ENCODE results near the gene TUFT1.

TUFT1 gene, protein sequence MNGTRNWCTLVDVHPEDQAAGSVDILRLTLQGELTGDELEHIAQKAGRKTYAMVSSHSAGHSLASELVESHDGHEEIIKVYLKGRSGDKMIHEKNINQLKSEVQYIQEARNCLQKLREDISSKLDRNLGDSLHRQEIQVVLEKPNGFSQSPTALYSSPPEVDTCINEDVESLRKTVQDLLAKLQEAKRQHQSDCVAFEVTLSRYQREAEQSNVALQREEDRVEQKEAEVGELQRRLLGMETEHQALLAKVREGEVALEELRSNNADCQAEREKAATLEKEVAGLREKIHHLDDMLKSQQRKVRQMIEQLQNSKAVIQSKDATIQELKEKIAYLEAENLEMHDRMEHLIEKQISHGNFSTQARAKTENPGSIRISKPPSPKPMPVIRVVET

DNA sequence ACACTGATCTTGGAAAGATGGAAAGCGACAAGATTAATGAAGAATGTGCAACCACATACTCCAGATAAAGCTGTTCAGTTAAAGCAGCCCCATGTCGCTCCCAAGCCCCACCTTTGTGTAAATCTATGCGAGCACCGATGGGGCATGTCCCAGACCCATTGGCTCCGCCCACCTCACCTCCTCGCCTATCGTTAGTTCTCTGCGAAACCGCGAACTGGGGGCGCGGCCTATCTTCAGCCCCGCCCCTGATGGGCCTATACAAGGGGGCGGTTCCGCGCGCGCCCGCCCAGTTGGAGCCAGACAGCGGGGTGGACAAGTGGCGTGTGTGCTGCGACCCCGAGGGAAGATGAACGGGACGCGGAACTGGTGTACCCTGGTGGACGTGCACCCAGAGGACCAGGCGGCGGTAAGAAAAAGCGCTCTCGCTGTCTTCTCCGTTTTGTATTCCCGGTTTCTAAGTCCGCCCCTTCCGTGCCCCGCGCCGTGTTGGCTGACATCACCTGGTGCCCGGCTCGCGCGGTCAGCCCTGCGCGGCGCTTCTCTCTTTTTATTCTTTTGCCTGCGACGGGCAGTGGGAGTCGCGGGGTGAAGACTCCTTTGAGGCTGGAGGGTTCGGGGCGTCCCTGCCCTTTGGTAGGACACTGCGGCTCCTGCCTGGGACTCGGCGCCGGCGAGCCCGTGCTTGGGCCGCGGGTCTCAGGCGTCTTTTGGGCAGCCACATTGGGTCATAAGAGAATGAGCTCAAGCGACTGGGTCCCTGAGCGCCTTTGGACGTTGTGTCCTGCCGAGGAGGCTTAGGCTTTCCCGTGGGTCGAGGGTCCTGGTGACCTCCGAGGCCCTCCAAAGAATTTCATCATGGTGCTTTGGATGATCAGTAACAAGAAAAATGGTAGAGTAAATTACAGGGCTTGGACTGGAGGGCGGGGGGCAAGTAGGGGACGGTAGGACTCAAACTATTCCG lies at the start of gene TUFT1:
TSS of gene TUFT1 (plus strand) at position 289 of the 961 bp plus-strand sequence. CDS start at position 347, 58 bp downstream.
- peak; percentile 97 for DNase-seq

DNA sequence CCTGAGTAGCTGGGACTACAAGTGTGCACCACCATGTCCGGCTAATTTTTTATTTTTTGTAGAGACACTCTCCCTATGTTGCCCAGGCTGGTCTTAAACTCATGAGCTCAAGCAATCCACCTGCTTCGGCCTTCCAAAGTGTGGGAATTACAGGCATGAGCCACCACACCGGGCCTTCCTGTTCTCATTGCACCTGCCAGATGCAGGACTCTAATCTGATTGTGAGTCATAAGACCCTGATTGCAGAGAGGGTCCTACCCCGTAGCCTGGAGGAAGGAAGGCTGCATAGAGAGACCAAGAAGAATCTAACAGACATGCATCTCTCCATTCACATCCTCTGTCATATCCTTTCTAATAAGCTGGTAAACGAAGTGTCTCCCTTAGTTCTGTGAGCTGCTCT lies 48.5 kb upstream of the TUFT1 start:
- DNase-seq: no peak

DNA sequence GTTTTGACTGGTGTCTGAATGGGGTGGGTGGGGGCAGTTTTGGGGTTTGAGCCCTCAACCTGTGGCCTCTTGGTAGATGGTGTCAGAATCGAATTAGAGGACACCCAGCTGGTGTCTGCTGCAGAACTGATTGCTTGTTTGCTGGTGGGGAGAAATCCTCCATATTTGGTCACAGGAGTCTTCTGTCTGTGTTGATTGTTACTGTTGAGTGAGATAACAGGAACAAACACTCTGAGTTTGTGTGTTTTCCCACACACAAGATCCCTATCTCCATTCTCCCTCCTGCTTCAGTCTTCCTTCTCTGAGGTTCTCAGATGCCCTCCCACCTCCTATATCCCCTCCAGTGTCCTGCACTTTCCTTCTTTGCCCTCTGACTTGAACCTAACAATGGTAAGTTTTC lies 48.0 kb upstream of the TUFT1 start:
- DNase-seq: no peak

DNA sequence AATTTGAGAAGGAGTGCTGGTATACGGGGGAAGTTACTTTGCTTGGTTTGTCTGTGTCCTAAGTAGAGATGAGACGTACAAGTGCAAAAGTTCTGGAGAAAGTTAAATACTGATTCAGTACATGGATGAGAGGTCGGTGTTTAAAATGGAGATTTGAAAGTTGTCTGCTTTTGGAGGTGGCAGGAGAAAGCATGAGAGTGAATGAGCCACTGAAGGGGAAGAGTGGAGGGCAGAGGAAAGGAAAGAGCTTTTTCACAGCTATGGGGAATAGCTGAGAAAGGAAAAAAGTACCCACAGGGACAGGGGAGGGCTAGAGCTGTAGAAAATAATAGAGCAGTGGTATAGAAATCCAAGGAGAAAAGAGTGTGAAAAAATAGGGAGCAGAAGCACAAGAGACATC lies 47.1 kb upstream of the TUFT1 start:
- DNase-seq: no peak

DNA sequence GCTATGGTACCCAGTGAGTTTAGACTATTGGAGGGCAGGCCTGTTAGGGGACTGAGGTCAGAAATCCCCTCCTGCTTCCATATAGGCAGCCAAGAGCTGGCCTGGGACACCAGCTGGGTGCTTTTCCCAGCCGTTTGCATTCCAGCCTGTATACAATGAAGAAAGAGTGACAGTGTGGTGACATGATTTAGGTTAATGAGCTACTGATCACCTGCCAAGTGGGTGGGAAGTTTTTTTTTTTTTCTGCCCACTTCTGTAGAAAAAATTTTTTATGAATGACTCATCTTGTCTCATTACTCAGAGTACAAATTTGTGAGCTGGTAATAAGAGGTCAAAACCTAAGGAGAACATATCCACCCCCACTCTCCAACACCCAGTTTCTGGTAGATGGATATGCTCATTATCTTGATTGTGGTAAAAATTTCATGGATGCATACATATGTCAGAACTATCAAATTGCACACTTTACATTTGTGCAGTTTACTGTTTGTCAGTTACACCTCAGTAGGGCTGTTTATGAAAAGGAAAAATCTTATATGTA lies 45.3 kb upstream of the TUFT1 start:
- DNase-seq: no peak

DNA sequence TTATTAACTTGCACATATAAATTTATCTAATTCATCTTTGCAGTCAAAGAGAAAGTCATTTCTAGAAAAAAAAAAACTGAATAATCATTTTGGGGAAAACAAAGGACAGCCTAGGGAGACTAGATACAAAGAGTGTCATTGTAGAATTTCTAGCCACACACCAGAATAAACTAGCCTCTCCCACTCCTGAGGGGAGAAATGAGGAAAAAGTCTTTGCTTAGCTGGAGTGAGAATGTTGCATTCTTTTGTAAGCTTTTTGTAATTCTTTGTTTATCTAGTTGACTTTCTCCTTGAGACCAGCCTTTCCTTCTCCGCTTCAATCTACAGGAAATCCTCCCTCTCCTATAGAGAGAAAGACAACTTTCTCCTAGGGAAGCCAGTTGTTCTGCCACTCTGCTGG lies 44.8 kb upstream of the TUFT1 start:
- no peak for DNase-seq

DNA sequence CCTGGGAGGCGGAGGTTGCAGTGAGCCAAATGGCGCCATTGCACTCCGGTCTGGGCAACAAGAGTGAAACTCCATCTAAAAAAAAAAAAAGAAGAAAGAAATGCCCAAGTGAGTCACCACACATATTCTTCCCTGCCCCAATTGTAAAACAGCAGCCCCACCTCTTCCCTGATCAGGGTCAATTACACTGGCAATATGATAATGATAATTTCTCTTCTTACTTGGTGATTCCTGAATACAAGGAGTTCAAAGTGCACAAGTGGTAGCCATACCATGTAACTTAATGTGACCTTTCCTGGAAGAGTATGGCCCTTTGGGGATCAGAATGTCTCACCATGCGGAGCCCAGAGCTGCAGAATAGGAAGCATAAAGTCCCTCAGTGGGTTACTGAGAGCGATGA lies 40.7 kb upstream of the TUFT1 start:
- no peak for DNase-seq

DNA sequence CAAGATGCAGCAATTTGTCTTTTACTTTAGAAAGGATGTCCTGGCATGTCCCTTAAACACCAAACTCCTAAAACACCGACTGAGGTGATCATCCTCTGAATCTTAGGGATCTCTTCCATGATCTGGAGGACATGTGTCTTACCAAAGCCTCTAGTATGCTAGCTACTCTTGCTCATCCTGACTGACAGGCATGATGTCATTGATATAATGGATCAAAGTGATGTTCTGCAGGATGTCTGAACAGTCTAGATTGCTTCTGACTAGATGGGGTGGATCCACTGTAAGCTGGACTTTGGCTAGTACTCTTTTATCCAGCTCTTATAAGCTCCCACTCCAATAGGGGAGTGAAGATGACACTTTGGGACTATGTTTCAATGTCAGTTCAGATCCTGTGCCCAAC lies 40.2 kb upstream of the TUFT1 start:
- DNase-seq: no peak

DNA sequence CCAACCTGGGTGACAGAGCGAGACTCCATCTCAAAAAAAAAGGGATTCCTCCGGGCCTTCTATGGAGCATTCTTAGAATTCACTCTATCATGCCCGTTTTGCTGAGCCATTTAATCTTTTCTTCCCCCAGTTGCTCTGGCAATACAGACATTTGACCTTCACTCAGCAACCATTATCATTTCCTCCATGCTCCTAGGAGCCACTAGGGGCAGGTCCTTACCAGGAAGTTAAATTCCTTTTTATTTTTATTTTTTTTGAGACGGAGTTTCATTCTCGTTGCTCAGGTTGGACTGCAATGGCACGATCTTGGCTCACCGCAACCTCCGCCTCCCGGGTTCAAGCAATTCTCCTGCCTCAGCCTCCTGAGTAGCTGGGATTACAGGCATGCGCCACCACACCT lies 38.6 kb upstream of the TUFT1 start:
- no peak for DNase-seq

DNA sequence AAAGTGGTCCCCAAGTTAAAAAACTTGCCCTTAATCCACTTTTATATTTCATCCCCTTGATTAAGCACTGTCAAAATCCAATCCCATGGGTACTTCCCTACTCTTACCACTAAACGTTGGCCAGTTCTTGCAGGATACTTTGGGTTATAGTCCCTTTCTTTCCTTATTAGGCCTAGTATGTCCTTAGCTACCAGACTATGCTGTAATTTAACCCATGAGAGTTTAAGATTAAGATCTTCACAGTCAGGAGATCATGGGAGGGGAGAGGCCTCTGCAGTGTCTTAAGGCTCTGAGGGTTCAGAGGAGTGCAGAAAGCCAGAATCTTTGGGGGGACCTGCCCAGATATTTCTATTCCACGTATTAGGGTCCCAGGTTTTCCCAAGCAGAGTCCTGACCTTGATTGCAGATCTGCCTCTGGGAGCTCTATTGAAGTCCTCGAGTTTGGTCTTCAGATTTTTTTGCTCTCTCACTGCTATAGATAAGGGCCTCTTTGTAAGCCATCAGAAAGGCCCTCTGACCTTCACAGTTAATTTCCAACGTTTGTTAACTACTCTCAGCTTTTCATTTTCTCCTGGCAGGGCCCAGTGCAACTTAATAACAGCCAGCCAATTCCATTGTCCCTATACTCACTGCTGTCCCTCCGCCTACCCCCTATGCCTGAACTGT lies 37.9 kb upstream of the TUFT1 start:
- no peak for DNase-seq

DNA sequence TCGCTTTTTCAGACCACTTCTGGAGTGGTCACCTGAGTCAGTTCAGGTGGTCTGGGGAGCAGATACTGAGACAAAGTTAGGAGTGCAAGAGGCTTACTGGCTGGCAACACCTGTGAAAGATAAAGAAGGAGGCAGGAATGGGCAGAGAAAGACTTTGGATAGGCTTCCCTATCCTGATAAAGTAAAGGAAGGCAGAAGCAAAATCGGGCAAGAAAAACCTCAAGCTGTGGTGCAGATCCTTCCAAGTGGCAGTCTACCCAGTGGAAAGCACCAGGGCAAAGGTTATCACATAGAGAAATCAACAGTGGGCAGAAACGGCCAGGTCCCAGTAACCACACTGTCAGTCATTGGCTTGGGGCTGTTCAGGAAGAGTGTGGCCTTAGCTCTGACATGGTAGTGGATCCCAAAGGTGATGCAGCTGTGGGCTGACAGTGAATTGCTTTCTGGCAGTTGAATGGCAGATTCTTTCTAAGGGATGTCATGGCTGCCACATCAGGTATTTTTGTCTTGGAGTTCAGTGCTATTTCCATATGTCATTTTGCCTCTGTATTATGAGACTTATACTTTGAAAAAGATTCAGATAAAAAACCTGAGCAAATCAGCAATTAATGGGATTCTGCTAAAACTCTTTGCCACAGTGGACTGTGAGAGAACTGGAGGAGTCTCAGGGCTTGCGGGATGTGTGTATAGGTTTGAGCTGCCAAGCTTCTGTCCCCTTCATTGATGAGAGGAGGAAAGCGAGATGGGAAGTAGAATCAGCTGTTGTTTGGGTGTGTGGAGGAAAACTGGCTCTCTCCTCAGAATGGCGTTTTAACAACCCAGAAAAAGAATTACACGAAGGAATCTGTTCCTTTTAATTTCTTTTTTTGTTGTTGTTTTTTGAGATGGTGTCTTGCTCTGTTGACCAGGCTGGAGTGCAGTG lies 37.0 kb upstream of the TUFT1 start:
- DNase-seq: no peak

DNA sequence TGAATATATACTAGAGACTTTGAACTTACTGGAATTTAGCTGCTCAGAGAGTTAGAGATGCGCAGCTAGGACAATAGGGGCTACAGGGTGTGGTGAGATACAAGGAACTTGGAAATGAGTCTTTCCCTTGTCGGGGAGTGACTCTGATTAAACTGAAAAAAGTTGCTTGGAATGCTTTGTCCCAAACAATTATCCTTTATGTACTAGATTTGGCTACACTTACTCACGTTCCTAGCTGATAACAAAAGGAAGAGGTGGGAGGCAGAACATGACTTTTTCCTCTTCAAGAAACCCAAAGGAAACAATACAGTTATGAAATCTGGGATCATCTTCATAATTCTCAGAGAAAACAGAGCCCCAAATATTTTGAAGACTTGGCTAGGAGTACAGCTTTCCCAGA lies 35.9 kb upstream of the TUFT1 start:
- no peak for DNase-seq

DNA sequence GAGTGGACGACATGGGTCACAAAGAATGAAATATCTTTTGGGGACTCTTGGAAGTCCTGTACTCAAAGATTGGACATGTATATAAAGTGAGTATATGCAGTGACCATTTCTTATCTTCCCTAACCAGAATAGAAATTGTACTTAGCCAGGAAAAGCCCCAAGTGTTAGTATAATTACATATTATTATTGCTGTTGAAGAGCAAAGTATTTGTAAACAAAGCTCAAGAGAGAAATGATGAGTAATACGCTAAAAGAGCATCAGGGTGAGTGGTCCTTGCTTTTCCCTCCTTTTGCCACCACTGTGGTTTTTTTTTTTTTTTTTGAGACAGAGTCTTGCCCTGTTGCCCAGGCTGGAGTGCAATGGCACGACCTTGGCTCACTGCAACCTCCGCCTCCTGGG lies 35.4 kb upstream of the TUFT1 start:
- no peak for DNase-seq

DNA sequence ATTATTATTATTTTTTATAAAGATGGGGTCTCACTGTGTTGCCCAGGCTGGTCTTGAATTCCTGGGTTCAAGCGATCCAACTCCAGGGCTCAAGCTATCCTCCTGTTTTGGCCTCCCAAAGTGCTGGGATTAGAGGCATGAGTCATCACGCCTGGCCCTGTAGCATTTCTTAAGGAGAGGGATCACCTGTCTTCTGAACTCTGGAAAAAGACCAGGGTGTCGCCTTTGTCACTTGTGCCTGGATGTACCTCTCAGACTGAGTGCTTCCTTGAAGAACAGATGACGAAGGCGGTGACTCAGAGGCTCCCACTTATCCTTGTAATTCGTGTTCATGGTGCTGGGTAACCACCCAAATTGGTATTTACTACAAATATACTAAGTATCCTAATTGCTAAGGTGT lies 31.3 kb upstream of the TUFT1 start:
- no peak for DNase-seq

DNA sequence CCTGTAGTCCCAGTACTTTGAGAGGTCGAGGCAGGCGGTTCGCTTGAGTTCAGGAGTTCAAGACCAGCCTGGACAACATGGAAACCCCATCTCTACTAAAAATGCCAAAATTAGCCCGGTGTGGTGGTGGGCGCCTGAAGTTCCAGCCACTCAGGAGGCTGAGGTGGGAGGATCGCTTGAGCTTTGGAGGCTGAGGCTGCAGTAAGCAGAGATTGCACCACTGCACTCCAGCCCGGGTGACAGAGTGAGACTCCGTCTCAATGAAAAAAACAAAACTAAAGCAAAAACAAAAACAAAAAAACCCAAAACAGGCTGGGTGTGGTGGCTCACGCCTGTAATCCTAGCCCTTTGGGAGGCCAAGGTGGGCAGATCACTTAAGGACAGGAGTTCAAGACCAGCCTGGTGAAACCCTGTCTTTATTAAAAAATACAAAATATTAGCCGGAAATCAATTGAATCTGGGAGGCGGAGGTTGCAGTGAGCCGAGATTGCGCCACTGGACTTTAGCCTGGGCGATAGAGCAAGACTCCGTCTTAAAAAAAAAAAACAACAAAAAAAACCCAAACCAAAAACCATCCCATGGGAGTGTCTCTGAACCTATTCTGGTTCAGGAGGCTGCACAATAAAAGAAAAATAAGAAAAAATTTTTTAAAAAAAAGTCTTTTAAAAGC lies 30.6 kb upstream of the TUFT1 start:
- DNase-seq: no peak

DNA sequence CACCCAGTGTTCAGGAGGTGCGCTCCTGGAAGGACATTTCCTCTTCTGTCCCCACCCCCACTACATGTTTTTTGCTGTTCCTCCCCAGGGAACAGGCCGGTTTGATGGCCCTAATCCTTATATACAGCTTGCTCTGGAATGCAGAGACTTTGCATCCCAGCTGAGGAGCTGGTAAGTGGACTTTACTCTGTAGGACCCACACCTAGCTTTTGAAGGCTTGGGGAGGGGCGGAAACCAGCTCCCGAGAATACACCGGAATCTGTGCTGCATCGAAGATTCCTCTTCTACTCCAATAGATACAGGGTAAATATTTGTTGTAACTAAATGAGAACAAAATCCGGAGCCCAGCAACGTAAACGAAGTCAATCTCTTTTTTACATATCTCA lies 30.1 kb upstream of the TUFT1 start:
- DNase-seq: no peak

DNA sequence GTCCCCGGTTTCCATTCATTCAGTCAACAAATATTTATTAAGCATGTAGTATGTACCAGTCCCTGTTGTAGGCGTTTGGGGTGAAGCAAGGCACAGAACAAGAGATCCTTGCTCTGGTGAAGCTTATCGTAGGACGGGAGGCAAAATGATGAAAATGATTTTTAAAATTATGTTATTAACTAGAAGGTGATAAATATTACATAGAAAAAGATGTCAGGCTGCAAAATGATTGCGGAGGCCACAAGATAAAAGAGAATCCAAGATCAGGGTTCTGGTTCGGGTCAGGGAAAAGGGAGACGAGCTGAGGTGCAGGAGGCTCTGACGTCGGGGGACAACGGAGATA lies 29.5 kb upstream of the TUFT1 start:
- DNase-seq: no peak

DNA sequence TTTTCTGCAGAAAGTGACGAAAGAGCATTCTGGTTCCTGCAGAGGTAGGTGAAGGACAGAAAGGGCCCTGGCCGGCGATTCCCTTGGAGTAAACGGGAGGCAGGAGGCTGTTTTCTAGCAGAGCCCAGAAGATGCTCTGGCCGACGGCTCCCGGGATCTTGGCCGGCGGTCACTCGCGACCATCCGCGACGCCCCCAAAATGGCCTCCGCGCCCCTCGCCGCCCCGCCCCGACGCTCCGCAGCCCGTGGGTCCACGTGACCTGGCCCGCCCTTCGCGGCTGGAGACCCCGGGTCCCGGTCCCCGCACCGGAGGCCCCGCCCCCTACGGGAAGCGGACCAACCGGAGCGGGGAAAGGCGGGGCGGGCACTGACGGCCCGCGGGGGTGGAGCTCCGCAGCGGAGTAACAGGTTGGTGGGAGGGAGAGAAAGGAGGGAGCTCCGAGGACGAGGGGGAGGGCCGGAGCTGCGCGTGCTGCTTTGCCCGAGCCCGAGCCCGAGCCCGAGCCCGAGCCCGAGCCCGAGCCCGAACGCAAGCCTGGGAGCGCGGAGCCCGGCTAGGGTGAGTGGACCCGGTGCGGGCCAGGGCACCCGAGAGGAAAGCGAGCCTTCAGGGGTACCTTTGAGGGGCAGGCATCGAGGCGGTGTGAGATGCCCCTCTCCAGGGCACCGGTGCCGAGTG lies 29.0 kb upstream of the TUFT1 start, which contains the start of gene CGN:
TSS of gene CGN (plus strand) at position 431 of the 679 bp plus-strand sequence. CDS start 7,133 bp downstream, outside the sequence.
- peak; percentile 92 for DNase-seq

DNA sequence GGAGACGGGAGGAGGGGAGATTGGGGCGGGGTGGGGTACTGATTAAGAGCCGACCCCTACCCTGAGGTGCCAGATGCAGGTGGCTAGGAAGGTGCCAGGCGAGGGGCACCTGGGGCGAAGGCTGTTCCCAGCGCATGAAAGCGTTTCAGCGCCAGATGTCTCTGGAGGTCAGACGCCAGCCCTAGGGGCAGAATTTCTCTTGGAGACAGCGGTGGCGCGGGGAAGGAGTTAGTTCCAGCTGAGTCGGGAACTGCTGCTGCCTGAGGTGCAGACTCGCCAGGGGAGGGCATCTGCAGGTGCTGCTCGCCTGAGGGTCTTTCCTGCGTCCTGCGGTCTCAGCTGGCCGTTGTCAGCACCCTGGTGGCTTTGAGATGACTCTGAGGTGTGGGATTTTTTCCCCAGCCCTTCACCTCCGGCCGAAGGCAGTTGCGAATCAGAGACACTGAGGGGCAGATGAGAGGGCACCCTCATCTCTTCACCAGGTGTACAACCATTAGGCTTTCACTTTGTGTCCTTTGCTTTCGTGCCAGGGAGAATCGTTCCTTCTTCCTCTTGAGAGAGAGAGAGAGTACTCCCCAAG lies 28.4 kb upstream of the TUFT1 start:
- DNase-seq: peak; percentile 47

DNA sequence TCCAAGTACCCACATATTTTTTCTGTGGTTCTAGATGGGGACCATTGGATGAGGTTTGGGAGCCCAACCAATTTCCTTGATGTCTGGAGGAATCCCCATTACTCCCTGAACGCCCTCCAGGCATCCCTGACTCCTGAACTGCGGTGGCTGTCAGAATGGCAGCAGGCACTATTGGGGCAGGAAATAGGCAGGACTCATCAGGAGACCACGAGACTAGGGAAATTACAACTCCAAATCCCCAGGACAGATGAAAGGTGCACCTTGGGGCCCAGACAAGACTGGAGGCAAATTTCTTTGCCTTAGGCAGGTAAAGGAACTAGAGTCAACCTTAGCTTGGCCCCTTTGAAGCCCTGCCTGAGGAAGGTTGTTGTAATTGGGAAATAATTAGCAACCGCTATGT lies 27.8 kb upstream of the TUFT1 start:
- no peak for DNase-seq
